A673 (cell line): Measurements from ENCODE around the gene MAGEB16. TPM values are rescaled to one million over a fixed set of nuclear protein-coding genes. Genes with fewer than 3 reads are reported as not detected.

Experiments used
- Bru-seq: library from RNA; stranded (reverse); fragments of 400-500 nt; gene quantifications from one replicate; lab custom pipeline; 2021; lab: Mats Ljungman, UMichigan
- BruChase-seq, 2 experiments: library from RNA; stranded (reverse); fragments of 400-500 nt; gene quantifications; one replicate each; lab custom pipeline; 2021; lab: Mats Ljungman, UMichigan
- BruUV-seq: library from RNA; stranded (reverse); fragments of 400-500 nt; replicated peaks from 2 replicates; lab custom pipeline; 2021; lab: Mats Ljungman, UMichigan
- CTCF ChIA-PET: fragments of 300-600 bp; sonication (Branson Sonifier 250); formaldehyde crosslinking; loops from one replicate; lab custom pipeline; 2022; ENCODE audit warnings: antibody characterized with exemption; lab: Charles Lee
- POLR2A ChIA-PET: fragments of 300-600 bp; sonication (Branson Sonifier 250); formaldehyde crosslinking; loops from one replicate; lab custom pipeline; 2022; ENCODE audit warnings: antibody characterized with exemption; ENCODE audit not compliant: low non-redundant PET; lab: Charles Lee
- DNase-seq: peaks from one replicate; pipeline ENCODE4 v3.0.0-alpha.2; 2015; ENCODE audit warnings: low spot score
- H3K27ac ChIP-seq: fragments of 200-600 bp; sonication (generic); 2 replicates; pipeline ENCODE4 v1.5.1; 2016; ENCODE audit warnings: mixed run types, low read depth, mild to moderate bottlenecking, mixed read lengths, antibody characterized with exemption, low read length; ENCODE audit not compliant: poor library complexity, severe bottlenecking
- H3K27me3 ChIP-seq: fragments of 200-600 bp; sonication (generic); replicated peaks from 2 replicates; pipeline ENCODE4 v1.6.1; 2017; ENCODE audit warnings: mixed run types, low read depth, mild to moderate bottlenecking, mixed read lengths, antibody characterized with exemption, low read length; ENCODE audit not compliant: insufficient read depth, poor library complexity
- H3K36me3 ChIP-seq: fragments of 200-600 bp; sonication (generic); 2 replicates; pipeline ENCODE4 v1.6.1; 2016; ENCODE audit warnings: mixed run types, mild to moderate bottlenecking, mixed read lengths, antibody characterized with exemption, low read length; ENCODE audit not compliant: insufficient read depth, poor library complexity, severe bottlenecking
- H3K4me1 ChIP-seq: fragments of 200-600 bp; sonication (generic); 2 replicates; pipeline ENCODE4 v1.6.1; 2017; ENCODE audit warnings: mixed run types, mild to moderate bottlenecking, mixed read lengths, antibody characterized with exemption, low read length; ENCODE audit not compliant: insufficient read depth, poor library complexity, severe bottlenecking
- H3K4me3 ChIP-seq: fragments of 200-600 bp; sonication (generic); 2 replicates; pipeline ENCODE4 v1.5.1; 2016; ENCODE audit warnings: low read depth, mixed run types, mild to moderate bottlenecking, mixed read lengths, low read length; ENCODE audit not compliant: poor library complexity, severe bottlenecking
- H3K9me3 ChIP-seq: fragments of 200-600 bp; sonication (generic); 2 replicates; pipeline ENCODE4 v1.6.1; 2016; ENCODE audit warnings: mixed run types, low read depth, mild to moderate bottlenecking, mixed read lengths, antibody characterized with exemption, low read length; ENCODE audit not compliant: poor library complexity, severe bottlenecking
- EZH2 ChIP-seq: fragments of 200-600 bp; sonication (generic); IDR thresholded peaks from 2 replicates; pipeline ENCODE4 v1.6.1; 2017; ENCODE audit warnings: borderline replicate concordance, low read depth, mild to moderate bottlenecking, mixed read lengths, antibody characterized with exemption, low read length; ENCODE audit not compliant: poor library complexity, severe bottlenecking
- intact Hi-C: fragments of 100-400 bp; cut with micrococcal nuclease; formaldehyde crosslinking; loops from one replicate; pipeline ENCODE4 v1.10.0; 2022; ENCODE audit not compliant: unreplicated experiment
- long read RNA-seq: library from polyadenylated mRNA; stranded (forward); transcript quantifications from one replicate; pipeline ENCODE4 v2.0.0, GENCODE V29; 2022
- total RNA-seq: library from RNA; stranded (reverse); gene quantifications from 2 replicates; pipeline ENCODE4 v1.2.3, GENCODE V29; 2021
- TF ChIP-seq, protein P1 (sequence below): fragments of 300-800, 200-600 bp; sonication (generic); conservative IDR thresholded peaks from 2 replicates; pipeline ENCODE4 v1.5.1; 2017; ENCODE audit warnings: low read depth, mild to moderate bottlenecking, antibody characterized with exemption, low read length, moderate library complexity, mixed read lengths

Gene MAGEB16
- total RNA-seq (not detected in 2 replicates), Bru-seq, nascent RNA (not detected), BruChase-seq, experiment 1, labeled RNA remaining after a 2-hour chase (not detected), BruChase-seq, experiment 2, labeled RNA remaining after a 6-hour chase (not detected)
- long read RNA-seq: 0 reads

DNA sequence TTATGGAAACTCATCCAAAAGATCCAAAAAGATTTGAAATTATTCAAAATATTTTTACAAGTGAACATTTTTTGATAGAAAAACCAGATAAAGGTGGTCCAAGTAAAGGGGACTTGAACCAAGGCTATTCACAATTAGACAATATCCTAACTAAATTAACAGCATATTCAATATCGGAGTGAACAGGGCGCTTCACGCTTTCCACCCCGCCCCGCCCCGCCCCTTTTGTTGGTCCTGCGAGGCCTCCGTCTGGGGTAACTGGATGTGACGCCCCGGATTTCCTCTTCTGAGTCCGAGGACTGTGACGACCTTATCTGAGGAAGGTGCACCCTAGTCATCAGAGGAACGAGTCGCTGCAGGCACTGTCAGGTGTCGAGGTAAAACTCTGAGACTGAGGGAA lies at the start of gene MAGEB16:
TSS of gene MAGEB16 (plus strand) at position 301 of the 400 bp plus-strand sequence. CDS start 3,855 bp downstream, outside the sequence.
- DNase-seq: no peak
- Histone ChIP-seq H3K27me3 (no peaks in the 10 kb centered on the region), H3K4me1 (no peaks in the 10 kb centered on the region), H3K9me3 (no peaks in the 10 kb centered on the region), H3K27ac (no peak within 1 kb of the TSS), H3K4me3 (no peak within 1 kb of the TSS), H3K36me3 (no peaks in the 10 kb centered on the region)
- ChIA-PET POLR2A (no interaction called here), CTCF (no interaction called here)
- intact Hi-C loops: no loop called here
- no TSS peak for BruUV-seq
- TF ChIP-seq, protein P1, sequence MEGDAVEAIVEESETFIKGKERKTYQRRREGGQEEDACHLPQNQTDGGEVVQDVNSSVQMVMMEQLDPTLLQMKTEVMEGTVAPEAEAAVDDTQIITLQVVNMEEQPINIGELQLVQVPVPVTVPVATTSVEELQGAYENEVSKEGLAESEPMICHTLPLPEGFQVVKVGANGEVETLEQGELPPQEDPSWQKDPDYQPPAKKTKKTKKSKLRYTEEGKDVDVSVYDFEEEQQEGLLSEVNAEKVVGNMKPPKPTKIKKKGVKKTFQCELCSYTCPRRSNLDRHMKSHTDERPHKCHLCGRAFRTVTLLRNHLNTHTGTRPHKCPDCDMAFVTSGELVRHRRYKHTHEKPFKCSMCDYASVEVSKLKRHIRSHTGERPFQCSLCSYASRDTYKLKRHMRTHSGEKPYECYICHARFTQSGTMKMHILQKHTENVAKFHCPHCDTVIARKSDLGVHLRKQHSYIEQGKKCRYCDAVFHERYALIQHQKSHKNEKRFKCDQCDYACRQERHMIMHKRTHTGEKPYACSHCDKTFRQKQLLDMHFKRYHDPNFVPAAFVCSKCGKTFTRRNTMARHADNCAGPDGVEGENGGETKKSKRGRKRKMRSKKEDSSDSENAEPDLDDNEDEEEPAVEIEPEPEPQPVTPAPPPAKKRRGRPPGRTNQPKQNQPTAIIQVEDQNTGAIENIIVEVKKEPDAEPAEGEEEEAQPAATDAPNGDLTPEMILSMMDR: no peak
- no peak for TF ChIP-seq EZH2

DNA sequence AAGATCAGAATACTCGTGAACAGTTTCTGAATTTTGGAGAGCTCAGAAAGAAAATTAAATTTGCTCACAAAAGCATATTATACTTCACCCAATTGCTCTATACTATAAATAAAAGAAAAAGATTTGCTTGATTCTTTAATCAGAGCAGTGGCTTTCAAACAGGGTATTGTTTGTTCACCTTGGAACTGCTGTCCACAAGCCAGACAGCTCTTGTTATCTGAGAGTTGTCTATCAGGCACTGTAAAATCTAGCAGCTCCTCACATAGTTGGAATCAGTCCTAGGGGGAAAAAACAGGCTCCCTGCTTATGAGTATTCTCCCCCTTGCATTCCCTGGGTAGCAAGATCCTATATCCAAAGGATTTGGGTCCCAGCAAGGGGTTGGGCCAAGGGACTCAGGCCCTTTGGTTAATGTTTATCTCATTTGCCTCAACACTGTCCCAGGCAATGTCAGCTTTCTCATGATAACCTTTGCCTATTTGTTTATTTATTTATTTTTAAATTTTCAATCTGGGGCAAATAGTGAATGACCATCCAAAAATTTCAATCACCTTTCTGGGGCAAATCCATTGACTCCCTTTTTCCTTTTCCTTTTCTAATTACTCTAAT lies 24.1 kb upstream of the MAGEB16 start:
- DNase-seq: no peak
- H3K27ac ChIP-seq: no peak overlapping the region
- no peaks in the 10 kb centered on the region for H3K27me3 ChIP-seq
- ChIA-PET CTCF (no interaction called here), POLR2A (no interaction called here)
- TF ChIP-seq EZH2: no peak
- TF ChIP-seq, protein P1: no peak
- H3K36me3 ChIP-seq: no peaks in the 10 kb centered on the region
- intact Hi-C loops: no loop called here
- no peaks in the 10 kb centered on the region for H3K9me3 ChIP-seq
- no peak overlapping the region for H3K4me3 ChIP-seq
- no TSS peak for BruUV-seq
- H3K4me1 ChIP-seq: no peaks in the 10 kb centered on the region

DNA sequence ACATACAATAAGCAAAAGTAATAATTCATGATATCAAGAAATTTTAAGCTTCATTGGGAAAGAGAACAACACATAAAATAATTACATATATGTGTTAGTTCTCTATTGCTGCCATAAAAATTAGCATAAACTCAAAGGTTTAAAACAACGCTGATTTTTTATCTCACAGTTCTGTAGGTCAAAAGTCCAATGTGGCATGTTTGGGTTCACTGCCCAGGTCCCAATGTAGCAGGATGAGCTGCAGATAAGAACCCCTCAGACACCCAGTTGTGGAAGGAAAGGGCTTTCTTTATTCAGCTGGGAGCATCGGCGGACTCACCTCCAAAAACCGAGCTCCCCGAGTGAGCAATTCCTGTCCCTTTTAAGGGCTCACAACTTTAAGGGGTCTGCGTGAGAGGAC lies 13.1 kb upstream of the MAGEB16 start:
- Histone ChIP-seq H3K27ac (no peak overlapping the region), H3K9me3 (no peaks in the 10 kb centered on the region), H3K4me1 (no peaks in the 10 kb centered on the region), H3K27me3 (no peaks in the 10 kb centered on the region), H3K36me3 (no peaks in the 10 kb centered on the region), H3K4me3 (no peak overlapping the region)
- intact Hi-C loops: no loop called here
- no TSS peak for BruUV-seq
- TF ChIP-seq, protein P1: no peak
- TF ChIP-seq EZH2: no peak
- no peak for DNase-seq
- ChIA-PET POLR2A (no interaction called here), CTCF (no interaction called here)
